IMR-90 (cell line): Measurements from ENCODE around the gene EFCAB9.

Source experiments
- CEBPB ChIP-seq: IDR thresholded peaks from 2 replicates; pipeline ENCODE4 v1.6.1; 2012; ENCODE audit warnings: low read depth, low read length, improper control_type of control experiment
- CTCF ChIP-seq: conservative IDR thresholded peaks from 2 replicates; pipeline ENCODE4 v1.5.1; 2012; ENCODE audit warnings: mild to moderate bottlenecking, low read depth, low read length, improper control_type of control experiment
- FOS ChIP-seq: fragments of 150-350 bp; IDR thresholded peaks from 2 replicates; pipeline ENCODE4 v1.6.1; 2016; ENCODE audit warnings: low read depth, low read length
- MAZ ChIP-seq: IDR thresholded peaks from 2 replicates; pipeline ENCODE4 v1.6.1; 2012; ENCODE audit warnings: low read depth, mild to moderate bottlenecking, low read length, improper control_type of control experiment, moderate library complexity, borderline replicate concordance
- MXI1 ChIP-seq: IDR thresholded peaks from 2 replicates; pipeline ENCODE4 v1.6.1; 2012; ENCODE audit warnings: low read depth, mild to moderate bottlenecking, low read length, moderate library complexity, borderline replicate concordance
- NFE2L2 ChIP-seq: fragments of 150-350 bp; IDR thresholded peaks from 2 replicates; pipeline ENCODE4 v1.6.1; 2016; ENCODE audit warnings: low read depth, mild to moderate bottlenecking, low read length
- POLR2A ChIP-seq: IDR thresholded peaks from 2 replicates; pipeline ENCODE4 v1.6.1; 2012; ENCODE audit warnings: mild to moderate bottlenecking, low read depth, low read length
- RAD21 ChIP-seq: IDR thresholded peaks from 2 replicates; pipeline ENCODE4 v1.6.1; 2012; ENCODE audit warnings: low read length, improper control_type of control experiment
- RFX5 ChIP-seq: IDR thresholded peaks from 2 replicates; pipeline ENCODE4 v1.8.0; 2012; ENCODE audit warnings: low read depth, mild to moderate bottlenecking, low read length, moderate library complexity
- SMC3 ChIP-seq: fragments of 150-350 bp; IDR thresholded peaks from 2 replicates; pipeline ENCODE4 v1.6.1; 2016; ENCODE audit warnings: low read depth, mild to moderate bottlenecking, antibody characterized with exemption, low read length, moderate library complexity

GRCh38 chr5:172243302-172243701, 49.3 kb downstream of the EFCAB9 start:
- TF ChIP-seq CTCF (no peak), POLR2A (no peak), NFE2L2 (no peak), RFX5 (no peak), FOS (no peak), MXI1 (no peak), SMC3 (no peak), CEBPB (no peak), RAD21 (no peak), MAZ (no peak)
